ENCODE data around the gene LRFN3. TPM values are rescaled to one million over a fixed set of nuclear protein-coding genes. Genes with fewer than 3 reads are reported as not detected.

Gene LRFN3
- total and polyA plus RNA-seq, 2 of the 4 experiments (the other 2 are of a cell fraction) = 0.36 to 4.8 TPM

DNA sequence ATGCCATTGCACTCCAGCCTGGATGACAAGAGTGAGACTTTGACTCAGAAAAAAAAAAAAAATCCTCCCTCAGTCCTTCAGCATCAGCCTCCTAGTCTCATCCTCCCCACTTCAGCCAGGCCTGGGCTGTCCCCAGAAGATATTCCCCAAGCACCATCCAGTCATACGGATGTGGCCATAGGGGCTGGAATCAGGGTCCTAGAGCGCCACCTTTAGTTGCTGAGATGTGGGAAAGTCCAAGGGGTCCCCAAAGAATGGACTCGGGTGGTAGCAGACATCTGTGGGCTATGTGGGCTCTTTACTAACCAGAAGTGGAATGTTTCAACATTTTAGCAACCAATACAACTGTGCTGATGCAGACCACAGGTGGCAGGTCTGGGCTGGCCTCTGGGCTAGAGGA, 25.0 kb upstream of the LRFN3 start:
- H3K4me2 ChIP-seq (ENCODE audit: low read depth, low read length) = no peak overlapping the region
- H3K36me3 ChIP-seq (ENCODE audit: control insufficient read depth, insufficient read depth, low read length) = no peaks in the 10 kb centered on the region
- no peak overlapping the region for H2BK20ac ChIP-seq (ENCODE audit: low read depth, low read length)
- no peak overlapping the region for H3K27ac ChIP-seq (ENCODE audit: insufficient read depth, low read length)
- no peak overlapping the region for H2AFZ ChIP-seq (replicated peaks; ENCODE audit: low read length, poor library complexity)
- no peaks in the 10 kb centered on the region; a peak in 1 of 4 replicates for H3K79me1 ChIP-seq (ENCODE audit: low read depth in 1 of 2, low read length in 2 of 2)
- BruUV-seq (replicated peaks) = no TSS peak
- H3K9me1 ChIP-seq (ENCODE audit: insufficient read depth, low read length) = peaks cover 5% of the 10 kb centered on the region
- dilution Hi-C loops (cut with HindIII; ENCODE audit: low sequenced_read_pairs, unreplicated experiment) = no loop called here
- in situ Hi-C loops (cut with MboI; ENCODE audit: low sequenced_read_pairs) = no loop called here
- no peak overlapping the region for H3K23ac ChIP-seq (ENCODE audit: low read depth, low read length)
- WGBS, 2 experiments (ENCODE audit: extremely low coverage in 2 of 2, insufficient read length in 1 of 2) = no CpG with 5 or more reads among the region's 3 CpGs
- DNase-seq = no peak
- H4K8ac ChIP-seq (ENCODE audit: low read depth in 2 of 2, low read length in 2 of 2) = no peak overlapping the region
- peaks cover 10% of the 10 kb centered on the region for H3K4me1 ChIP-seq (ENCODE audit: control insufficient read depth, insufficient read depth, low read length)
- no peak overlapping the region for H3K14ac ChIP-seq (replicated peaks; ENCODE audit: low read depth, low read length)
- TF ChIP-seq MXI1 (IDR thresholded peaks at IDR 0.05; ENCODE audit: borderline replicate concordance, low read depth, low read length) (no peak), RAD21 (IDR thresholded peaks at IDR 0.05; ENCODE audit: low read length) (no peak), MAZ (IDR thresholded peaks at IDR 0.05; ENCODE audit: borderline replicate concordance, low read depth, low read length) (no peak), MAFK (IDR thresholded peaks at IDR 0.05; ENCODE audit: low read depth, low read length) (no peak), RFX5 (IDR thresholded peaks at IDR 0.05; ENCODE audit: low read depth, low read length) (no peak), POLR2A (IDR thresholded peaks at IDR 0.05; ENCODE audit: low read depth, low read length) (no peak), SMC3 (IDR thresholded peaks at IDR 0.05; ENCODE audit: low read depth, low read length) (no peak), RCOR1 (IDR thresholded peaks at IDR 0.05; ENCODE audit: insufficient replicate concordance, low read length) (no peak)
- TF ChIP-seq, protein P1, sequence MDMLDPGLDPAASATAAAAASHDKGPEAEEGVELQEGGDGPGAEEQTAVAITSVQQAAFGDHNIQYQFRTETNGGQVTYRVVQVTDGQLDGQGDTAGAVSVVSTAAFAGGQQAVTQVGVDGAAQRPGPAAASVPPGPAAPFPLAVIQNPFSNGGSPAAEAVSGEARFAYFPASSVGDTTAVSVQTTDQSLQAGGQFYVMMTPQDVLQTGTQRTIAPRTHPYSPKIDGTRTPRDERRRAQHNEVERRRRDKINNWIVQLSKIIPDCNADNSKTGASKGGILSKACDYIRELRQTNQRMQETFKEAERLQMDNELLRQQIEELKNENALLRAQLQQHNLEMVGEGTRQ (IDR thresholded peaks at IDR 0.05; ENCODE audit: low read depth, low read length) = no peak
- TF ChIP-seq, protein P2, sequence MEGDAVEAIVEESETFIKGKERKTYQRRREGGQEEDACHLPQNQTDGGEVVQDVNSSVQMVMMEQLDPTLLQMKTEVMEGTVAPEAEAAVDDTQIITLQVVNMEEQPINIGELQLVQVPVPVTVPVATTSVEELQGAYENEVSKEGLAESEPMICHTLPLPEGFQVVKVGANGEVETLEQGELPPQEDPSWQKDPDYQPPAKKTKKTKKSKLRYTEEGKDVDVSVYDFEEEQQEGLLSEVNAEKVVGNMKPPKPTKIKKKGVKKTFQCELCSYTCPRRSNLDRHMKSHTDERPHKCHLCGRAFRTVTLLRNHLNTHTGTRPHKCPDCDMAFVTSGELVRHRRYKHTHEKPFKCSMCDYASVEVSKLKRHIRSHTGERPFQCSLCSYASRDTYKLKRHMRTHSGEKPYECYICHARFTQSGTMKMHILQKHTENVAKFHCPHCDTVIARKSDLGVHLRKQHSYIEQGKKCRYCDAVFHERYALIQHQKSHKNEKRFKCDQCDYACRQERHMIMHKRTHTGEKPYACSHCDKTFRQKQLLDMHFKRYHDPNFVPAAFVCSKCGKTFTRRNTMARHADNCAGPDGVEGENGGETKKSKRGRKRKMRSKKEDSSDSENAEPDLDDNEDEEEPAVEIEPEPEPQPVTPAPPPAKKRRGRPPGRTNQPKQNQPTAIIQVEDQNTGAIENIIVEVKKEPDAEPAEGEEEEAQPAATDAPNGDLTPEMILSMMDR (conservative IDR thresholded peaks at IDR 0.05; ENCODE audit: low read depth, low read length) = no peak
- H2AK9ac ChIP-seq (replicated peaks; ENCODE audit: low read depth, low read length, poor library complexity) = no peak overlapping the region
- ChIA-PET POLR2A (ENCODE audit: unreplicated experiment) (interaction anchor here (0.7 kb wide), 1 partner anchor 10 kb away, joined by 11 read pairs; no protein-coding TSS in a partner anchor), CTCF (no interaction called here)
- ATAC-seq (ENCODE audit: low read depth) = no peak
- H3K9me3 ChIP-seq (ENCODE audit: control insufficient read depth, insufficient read depth, low read length) = no peaks in the 10 kb centered on the region
- no peak overlapping the region for H3K18ac ChIP-seq (ENCODE audit: low read depth, low read length)
- no peak overlapping the region for H3K9ac ChIP-seq (ENCODE audit: low read depth, low read length)
- no peak overlapping the region for H4K91ac ChIP-seq (ENCODE audit: insufficient read depth, low read depth, low read length)
- no peak overlapping the region for H4K5ac ChIP-seq (ENCODE audit: low read depth, low read length)
- no peak overlapping the region for H2BK15ac ChIP-seq (ENCODE audit: low read depth, low read length)
- no peak overlapping the region for H2BK5ac ChIP-seq (ENCODE audit: low read depth, low read length, poor library complexity, severe bottlenecking)
- H2BK120ac ChIP-seq (ENCODE audit: low read depth, low read length) = no peak overlapping the region
- H4K20me1 ChIP-seq (ENCODE audit: insufficient read depth, low read length) = no peaks in the 10 kb centered on the region
- no peak overlapping the region for H3K4me3 ChIP-seq (ENCODE audit: insufficient read depth, low read depth, low read length)
- no peaks in the 10 kb centered on the region for H3K27me3 ChIP-seq (ENCODE audit: control insufficient read depth, insufficient read depth, low read length)
- H3K56ac ChIP-seq (ENCODE audit: extremely low read depth, insufficient read depth, low read length) = no peak overlapping the region
- peak overlapping the region; percentile 16; the same call in 1 of the 2 replicates for H2AK5ac ChIP-seq (ENCODE audit: low read depth, low read length)
- no peak overlapping the region for H3K4ac ChIP-seq (ENCODE audit: low read depth, low read length)
- intact Hi-C loops (cut with micrococcal nuclease) = no loop called here
